Ectodermal cell (in vitro differentiated cells): ENCODE measurements around the gene FBXL14.

Experiments
- H3K27ac ChIP-seq: 2 replicates; pipeline ENCODE4 v1.7.0; 2013; ENCODE audit warnings: mild to moderate bottlenecking, low read depth, low read length; ENCODE audit not compliant: insufficient read depth, poor library complexity, severe bottlenecking
- H3K27me3 ChIP-seq: 2 replicates; pipeline ENCODE4 v1.7.0; 2013; ENCODE audit warnings: mild to moderate bottlenecking, low read length; ENCODE audit not compliant: insufficient read depth, control insufficient read depth, poor library complexity, severe bottlenecking
- H3K36me3 ChIP-seq: one replicate; pipeline ENCODE4 v1.7.0; 2013; ENCODE audit warnings: low read length; ENCODE audit not compliant: control insufficient read depth, insufficient read depth
- H3K4me1 ChIP-seq: one replicate; pipeline ENCODE4 v1.7.0; 2013; ENCODE audit warnings: low read length; ENCODE audit not compliant: control insufficient read depth, insufficient read depth
- H3K4me3 ChIP-seq: 2 replicates; pipeline ENCODE4 v1.7.0; 2013; ENCODE audit warnings: low read depth, low read length, control low read depth; ENCODE audit not compliant: insufficient read depth
- H3K9me3 ChIP-seq: 2 replicates; pipeline ENCODE4 v1.7.0; 2013; ENCODE audit warnings: mild to moderate bottlenecking, low read length, moderate library complexity; ENCODE audit not compliant: control insufficient read depth
- WGBS, 2 experiments: methylation state at CpG; one replicate each; pipeline ENCODE4 v1.1.7; 2013; ENCODE audit warnings: missing lambda C conversion rate in 2 of 2; 5-methylcytosine and 5-hydroxymethylcytosine counted together

Gene FBXL14

GRCh38 chr12:1539135-1539534, 55.2 kb downstream of the FBXL14 start:
- 88 to 89% methylated on average over 11 of the region's 11 CpGs for WGBS, 2 experiments
- Histone ChIP-seq H3K4me3 (no peak overlapping the region), H3K4me1 (no peaks in the 10 kb centered on the region), H3K36me3 (no peaks in the 10 kb centered on the region), H3K9me3 (no peaks in the 10 kb centered on the region), H3K27me3 (no peaks in the 10 kb centered on the region), H3K27ac (no peak overlapping the region)

DNA sequence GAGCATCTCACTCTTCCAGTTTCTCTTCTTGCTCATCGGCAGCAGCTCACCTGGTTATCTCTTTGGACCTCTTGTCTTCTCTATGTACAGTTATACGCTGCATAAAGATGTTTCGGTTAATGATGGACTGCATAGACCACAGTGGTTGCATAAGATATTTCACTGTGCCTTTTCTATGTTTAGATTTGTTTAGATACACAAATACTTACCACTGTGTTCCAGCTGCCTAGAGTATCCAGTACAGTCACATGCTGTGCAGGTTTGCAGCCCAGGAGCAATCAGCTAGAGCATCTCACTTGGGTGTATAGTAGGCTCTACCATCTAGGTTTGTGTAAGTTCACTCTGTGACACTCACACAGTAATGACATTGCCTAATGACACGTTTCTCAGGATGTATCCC, 57.6 kb downstream of the FBXL14 start:
- peaks cover 22% of the 10 kb centered on the region for H3K27me3 ChIP-seq

DNA sequence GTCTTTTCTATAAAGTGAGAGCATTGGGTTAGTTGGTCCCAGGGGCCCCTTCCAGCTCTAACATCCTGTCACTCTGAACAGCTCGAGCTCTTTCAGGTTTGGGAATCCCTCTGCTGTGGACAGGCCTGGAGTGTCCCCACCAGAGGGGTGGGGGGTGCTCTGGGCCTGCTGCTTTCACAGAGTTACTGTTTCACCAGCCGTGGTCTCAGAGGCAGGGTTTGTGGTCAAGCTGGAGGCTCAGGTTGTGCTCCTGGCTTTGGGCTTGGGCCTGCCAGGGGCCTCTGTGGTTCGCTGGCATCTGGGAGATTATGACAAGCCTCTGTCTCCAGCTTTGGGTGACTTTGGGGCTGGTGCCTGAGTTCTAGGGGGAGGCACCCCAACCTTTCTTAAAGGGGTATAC, 59.6 kb downstream of the FBXL14 start:
- no peak overlapping the region for H3K27ac ChIP-seq
- H3K4me1 ChIP-seq: peaks cover 15% of the 10 kb centered on the region
- H3K27me3 ChIP-seq: peaks cover 41% of the 10 kb centered on the region
- no peaks in the 10 kb centered on the region for H3K36me3 ChIP-seq
- no peaks in the 10 kb centered on the region for H3K9me3 ChIP-seq
- WGBS, 2 experiments: 84 to 92% methylated on average over 3 of the region's 3 CpGs
- no peak overlapping the region for H3K4me3 ChIP-seq

More for the DNA sequence above, 57.6 kb downstream of the FBXL14 start:
- 96 to 97% methylated on average over 3 to 4 of the region's 4 CpGs for WGBS, 2 experiments
- no peaks in the 10 kb centered on the region for H3K36me3 ChIP-seq
- H3K27ac ChIP-seq: no peak overlapping the region
- no peak overlapping the region for H3K4me3 ChIP-seq
- no peaks in the 10 kb centered on the region for H3K9me3 ChIP-seq
- peaks cover 15% of the 10 kb centered on the region for H3K4me1 ChIP-seq

DNA sequence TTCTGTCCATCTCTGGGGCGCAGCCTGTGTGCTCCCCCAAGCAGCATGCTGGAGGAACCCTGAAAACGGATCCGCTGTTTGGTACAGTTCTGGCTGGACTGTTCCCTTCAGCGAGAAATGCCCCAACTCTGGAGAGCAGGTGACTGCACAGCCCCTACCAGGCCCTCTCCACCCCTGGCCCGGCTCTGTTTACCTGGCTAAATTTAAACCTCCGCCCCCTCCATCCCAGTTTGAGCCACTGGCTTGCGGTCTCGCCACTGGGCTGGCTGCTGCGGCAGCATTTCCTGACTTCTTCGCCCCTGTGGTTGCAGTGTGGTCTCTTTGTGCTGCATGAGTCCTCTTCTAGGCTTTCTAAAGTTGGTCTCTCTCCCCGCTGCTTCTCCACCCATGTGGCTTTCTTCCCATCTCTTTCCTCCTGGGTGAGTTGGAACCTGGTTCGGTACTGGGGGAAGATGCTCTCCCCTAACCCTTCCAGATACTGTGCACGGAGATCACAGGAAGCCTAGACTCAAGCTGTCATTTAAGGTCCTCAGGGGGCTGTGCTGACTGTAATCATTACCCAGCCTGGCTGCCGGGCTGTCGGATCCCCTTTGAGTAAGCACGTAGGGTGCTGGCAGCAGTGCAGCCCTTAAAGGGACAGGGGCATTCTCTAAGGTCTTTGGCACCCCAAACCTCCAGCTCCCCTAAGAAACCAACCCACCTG, 60.6 kb downstream of the FBXL14 start:
- Histone ChIP-seq H3K4me3 (no peak overlapping the region), H3K27ac (no peak overlapping the region), H3K36me3 (no peaks in the 10 kb centered on the region), H3K9me3 (no peaks in the 10 kb centered on the region), H3K4me1 (peaks cover 15% of the 10 kb centered on the region), H3K27me3 (peaks cover 51% of the 10 kb centered on the region)
- WGBS, 2 experiments: 70 to 72% methylated on average over 16 of the region's 16 CpGs

DNA sequence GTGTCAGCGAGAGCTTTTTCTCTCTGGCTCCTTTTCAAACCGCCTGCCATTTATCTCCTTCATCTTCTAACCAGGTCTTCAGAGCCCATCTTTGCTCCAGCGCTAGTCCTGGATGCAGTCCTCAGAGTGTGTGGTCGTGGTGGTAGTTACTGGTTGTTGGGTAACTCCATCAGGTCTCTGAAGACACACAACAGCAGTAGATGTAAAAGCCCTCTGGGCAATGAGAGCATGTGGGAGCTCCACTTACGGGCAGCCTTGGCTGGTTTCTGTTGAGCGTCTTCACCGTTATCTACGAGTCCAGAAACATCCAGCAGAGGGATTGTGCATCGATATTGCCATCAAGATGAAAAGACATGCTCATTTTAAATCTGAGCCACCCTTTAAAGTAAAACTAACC, 61.2 kb downstream of the FBXL14 start:
- H3K9me3 ChIP-seq: no peaks in the 10 kb centered on the region
- no peak overlapping the region for H3K27ac ChIP-seq
- no peak overlapping the region for H3K4me3 ChIP-seq
- H3K4me1 ChIP-seq: peaks cover 15% of the 10 kb centered on the region
- peaks cover 57% of the 10 kb centered on the region for H3K27me3 ChIP-seq
- WGBS, 2 experiments: 93 to 94% methylated on average over 9 of the region's 9 CpGs
- no peaks in the 10 kb centered on the region for H3K36me3 ChIP-seq

DNA sequence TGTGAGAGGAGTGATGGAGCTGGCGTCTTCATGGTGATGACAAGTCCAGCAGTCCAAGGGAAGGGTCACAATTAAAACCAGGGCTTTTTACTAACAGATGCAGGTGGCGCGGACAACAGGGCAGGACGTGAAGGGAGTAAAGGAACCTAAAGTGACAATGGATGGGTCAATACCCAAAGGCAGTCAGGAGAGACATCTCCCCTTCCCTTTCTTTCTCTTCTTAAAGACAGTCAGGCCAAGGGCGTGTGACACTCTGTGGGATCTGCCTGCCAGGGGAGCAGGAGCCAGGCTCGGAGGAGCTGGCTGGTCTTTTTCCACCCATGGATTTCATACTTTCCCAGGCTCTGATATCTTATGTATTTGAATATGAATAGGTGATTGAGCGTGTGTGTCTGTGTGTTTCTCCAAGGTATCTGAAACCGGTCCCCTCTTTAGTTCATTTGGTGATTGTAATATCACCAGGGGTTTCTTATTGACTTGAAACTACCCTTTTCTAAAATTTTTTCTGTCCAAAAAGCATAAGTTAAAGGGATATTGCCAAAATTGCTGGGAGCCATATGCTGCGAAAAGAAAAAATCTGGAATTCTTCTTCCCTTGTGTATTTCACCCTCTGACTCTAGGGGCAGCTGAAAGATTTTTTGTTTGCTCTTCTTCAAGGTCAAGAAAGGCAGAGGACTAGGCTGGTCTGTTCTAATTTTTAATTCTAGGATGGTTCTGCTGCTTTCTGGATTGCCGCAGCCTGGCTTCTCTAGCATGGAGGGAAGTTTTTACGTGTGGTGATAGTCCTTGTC, 61.8 kb downstream of the FBXL14 start:
- WGBS, 2 experiments: 79 to 85% methylated on average over 11 of the region's 11 CpGs
- peak overlapping the region; percentile 50 for H3K4me3 ChIP-seq
- peaks cover 15% of the 10 kb centered on the region for H3K4me1 ChIP-seq
- H3K27me3 ChIP-seq: peaks cover 63% of the 10 kb centered on the region
- no peaks in the 10 kb centered on the region for H3K36me3 ChIP-seq
- H3K9me3 ChIP-seq: no peaks in the 10 kb centered on the region
- H3K27ac ChIP-seq: no peak overlapping the region

DNA sequence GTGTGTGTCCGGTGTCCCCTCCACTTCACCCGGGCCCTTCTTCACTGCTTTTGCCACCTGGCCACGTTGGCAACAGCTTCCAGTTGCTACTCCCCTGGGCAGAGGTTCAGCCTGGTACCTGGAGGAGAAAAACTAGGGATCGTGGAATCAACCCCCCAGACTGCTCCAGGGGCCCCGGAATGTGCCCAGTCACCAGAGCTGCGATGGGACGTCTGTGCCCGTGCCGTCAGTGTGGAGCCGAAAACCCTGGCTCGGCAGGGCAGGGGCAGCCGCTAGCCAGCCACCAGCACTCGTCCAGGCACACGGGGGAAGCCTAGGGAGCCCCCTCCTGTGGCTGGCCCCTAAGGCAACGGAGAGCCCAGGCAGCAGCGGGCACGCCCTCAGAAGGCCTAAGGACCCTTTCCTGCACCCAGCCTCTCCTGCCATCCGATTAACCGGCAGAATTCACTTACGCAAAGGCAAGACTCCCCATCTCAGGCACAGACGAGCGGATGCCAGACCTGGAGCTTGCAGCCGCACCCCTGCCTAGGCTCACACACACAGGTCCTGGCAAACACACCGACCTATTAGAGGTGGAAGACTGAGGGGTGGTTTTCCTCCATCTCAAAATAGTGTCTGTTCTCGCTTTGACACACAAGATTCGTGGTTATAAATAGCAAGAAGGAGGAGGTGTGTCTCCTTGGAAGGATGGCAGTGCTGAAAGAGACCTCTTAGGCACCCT, 62.6 kb downstream of the FBXL14 start:
- H3K27me3 ChIP-seq: peaks cover 66% of the 10 kb centered on the region
- no peaks in the 10 kb centered on the region for H3K9me3 ChIP-seq
- 70 to 71% methylated on average over 26 of the region's 26 CpGs for WGBS, 2 experiments
- H3K4me1 ChIP-seq: peaks cover 15% of the 10 kb centered on the region
- H3K4me3 ChIP-seq: peak overlapping the region; percentile 50
- no peaks in the 10 kb centered on the region for H3K36me3 ChIP-seq
- H3K27ac ChIP-seq: no peak overlapping the region

DNA sequence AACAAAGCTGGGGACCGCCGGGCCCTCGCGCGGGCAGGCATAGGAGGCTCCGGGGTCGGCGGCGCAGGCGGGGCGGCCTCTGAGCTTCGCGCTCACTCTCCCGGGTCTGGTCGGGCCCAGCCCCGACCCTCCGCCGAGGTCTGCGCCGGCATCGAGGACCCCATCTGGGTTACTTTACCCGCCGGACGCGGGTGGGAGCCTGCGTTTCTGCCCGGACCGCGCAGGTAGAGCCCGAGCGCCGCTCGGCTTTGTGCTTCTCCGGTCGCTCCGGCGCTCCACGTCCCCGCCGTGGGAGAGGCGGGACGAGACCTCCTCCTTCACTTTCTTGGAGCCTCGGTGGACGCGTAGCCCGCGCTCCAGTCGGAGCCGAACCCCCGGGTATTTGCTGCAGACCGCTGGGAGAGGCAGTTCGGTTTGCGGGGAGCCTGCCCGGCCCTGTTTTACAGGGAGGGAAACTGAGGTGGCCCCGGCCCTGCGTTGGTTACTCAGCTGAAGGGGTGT, 63.2 kb downstream of the FBXL14 start:
- H3K27ac ChIP-seq: no peak overlapping the region
- H3K36me3 ChIP-seq: no peaks in the 10 kb centered on the region
- peak overlapping the region; percentile 50 for H3K4me3 ChIP-seq
- peaks cover 66% of the 10 kb centered on the region for H3K27me3 ChIP-seq
- WGBS, 2 experiments: 6 to 7% methylated on average over 56 of the region's 56 CpGs
- H3K4me1 ChIP-seq: peaks cover 15% of the 10 kb centered on the region
- no peaks in the 10 kb centered on the region for H3K9me3 ChIP-seq

GRCh38 chr12:1530592-1531152, 63.7 kb downstream of the FBXL14 start:
- H3K27ac ChIP-seq: no peak overlapping the region
- WGBS, 2 experiments: 0 to 1% methylated on average over 99 of the region's 99 CpGs
- H3K4me3 ChIP-seq: peak overlapping the region; percentile 50

More at GRCh38 chr12:1530592-1531152, 63.7 kb downstream of the FBXL14 start:
- H3K36me3 ChIP-seq: no peaks in the 10 kb centered on the region
- H3K27me3 ChIP-seq: peaks cover 66% of the 10 kb centered on the region
- peaks cover 15% of the 10 kb centered on the region for H3K4me1 ChIP-seq
- H3K9me3 ChIP-seq: no peaks in the 10 kb centered on the region
